Astrocyte of the hippocampus (primary cell): ENCODE data around the gene MTA2.
"Not testable (repeated sequence)": the region's sequence is repeated elsewhere in the genome, so short reads cannot be mapped to it uniquely, and the experiment has no call there.

ENCODE experiments used
- DNase-seq: peaks from one replicate; pipeline ENCODE4 v3.0.0; 2011; ENCODE audit warnings: low read depth, low spot score

MTA2 gene

DNA sequence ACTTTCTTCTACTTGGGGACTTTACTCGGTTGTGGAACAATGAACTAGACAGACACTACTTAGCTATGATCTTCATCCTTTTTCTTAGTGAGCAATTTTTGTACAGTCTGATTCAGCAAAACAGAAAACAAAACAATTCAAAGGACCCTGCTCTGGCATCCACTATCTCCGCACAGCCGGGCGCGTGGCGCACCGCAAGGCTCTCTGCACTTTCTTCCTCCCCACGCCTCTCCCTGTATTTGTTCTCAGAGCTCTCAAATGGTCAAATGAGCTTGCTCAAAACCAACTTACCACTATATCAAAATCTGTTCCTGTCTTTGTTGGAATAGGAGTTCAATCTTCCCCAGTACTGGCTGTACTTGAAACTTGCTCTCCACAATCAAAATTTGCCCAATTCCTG, 35.4 kb downstream of the MTA2 start:
- no peak for DNase-seq

DNA sequence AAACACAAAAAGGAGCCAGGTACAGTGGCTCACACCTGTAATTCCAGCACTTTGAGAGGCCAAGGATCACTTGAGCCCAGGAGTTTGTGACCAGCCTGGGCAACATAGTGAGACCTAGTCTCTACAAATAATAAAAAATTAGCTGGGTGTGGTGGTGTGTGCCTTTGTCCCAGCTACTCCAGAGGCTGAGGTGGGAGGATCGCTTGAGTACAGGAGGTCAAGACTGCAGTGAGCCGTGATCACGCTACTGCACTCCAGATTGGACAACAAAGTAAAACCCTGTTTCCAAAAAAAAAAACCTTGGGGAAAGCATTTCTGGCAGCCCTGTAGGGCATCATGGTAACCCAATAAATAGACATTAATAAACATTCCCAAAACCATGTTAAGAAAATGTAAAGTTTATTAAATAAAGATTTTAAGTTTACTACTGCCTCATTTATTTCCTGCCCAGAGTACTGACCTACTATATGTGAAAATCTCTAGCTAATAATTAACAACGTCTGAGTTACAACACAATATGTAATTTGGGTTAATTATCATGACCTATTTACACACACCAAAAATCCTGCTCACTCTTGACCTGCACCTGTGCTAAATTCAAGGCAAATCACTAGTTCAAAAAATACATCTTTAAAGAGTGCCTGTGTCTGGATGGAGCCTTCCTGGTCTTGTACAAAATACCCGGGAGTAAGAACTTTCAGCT, 36.4 kb downstream of the MTA2 start:
- no peak for DNase-seq

DNA sequence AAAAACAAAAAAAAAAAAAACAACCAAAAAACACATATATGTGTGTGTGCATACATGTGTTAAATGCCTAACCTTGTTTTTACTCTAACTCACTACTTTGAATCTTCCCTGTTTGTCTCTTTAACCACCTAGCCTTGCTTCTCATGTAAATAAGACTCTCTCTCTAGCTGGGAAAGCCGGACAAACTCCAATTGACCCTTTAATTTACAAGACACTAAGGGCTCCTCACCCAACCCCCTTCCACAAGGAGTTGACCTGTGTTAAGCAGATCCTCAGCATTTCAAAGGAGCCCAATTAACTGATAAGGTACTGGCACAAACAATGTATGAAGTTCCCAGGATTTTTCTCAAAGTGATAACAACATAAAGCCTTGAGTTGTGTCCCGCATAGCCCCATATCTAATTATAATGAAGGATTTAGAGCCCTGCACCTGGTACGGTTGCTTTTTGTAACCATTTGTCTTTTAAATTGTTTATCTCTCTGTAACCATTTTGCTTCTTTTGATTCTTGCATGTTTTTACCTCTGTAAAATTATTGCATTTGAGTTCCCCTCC, 39.9 kb downstream of the MTA2 start:
- not testable (repeated sequence) for DNase-seq

DNA sequence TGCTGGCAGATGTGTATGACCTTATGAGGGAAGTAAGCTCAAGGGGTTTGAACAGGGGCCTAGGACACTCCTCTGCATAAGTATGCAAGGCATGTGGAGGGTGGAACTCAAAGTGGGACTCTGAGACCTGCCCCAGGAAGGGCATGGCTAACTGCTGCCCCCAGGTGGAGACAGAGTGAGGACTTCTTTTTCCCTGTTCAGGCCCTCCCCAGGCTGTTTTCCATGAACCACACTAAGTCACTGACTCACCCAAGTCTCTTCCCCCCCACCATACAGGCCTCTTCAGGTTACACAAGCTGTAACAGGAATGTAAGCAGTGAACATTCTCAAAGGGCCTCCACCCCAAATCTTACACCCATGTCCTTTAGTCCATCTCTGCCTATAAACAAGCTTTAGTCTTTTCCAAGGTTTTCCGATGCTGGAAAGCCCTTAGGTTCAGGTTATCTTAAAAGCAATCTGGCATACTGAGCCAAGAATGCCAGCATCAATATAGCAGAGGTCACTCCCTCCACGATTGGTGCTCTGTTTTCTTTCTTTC, 41.0 kb downstream of the MTA2 start:
- DNase-seq: peak; percentile 99

DNA sequence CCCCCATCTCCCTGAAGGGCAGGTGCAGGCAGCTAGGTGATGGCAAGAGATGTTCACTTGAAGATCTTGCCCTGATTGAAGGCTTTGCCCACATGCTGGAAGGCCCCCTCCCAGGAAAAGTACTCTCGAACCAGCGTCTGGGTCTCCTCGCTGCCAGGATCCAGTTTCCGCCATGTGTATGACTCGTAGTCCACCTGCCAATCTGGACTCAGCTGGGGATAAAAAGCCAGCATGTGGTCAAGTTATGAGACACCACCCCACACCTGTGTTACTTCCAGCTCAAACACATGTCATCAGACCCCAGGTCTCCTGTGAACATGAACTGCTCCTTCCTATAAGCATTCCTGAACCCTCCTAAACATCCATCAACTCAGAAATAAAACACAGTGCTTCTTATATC, 42.0 kb downstream of the MTA2 start:
- DNase-seq: not testable (repeated sequence)

DNA sequence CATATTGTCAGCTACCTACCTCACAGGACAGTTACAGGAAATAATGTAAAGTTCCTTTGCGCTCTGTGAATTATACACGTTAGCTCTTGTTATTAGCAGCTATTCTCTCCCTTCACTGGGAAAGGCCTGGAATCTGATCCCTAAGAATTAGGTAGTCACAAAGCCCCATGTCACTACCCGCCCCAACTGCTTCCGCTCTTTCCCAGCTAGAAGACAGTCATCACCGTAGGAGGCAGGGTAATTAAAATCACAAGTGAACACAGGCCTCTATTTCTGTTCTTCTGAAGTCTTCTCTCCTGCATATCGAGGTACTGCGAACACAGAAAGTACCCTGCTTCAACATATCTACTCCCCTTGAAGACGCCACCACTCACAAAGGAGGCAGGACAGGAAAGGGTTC, 42.5 kb downstream of the MTA2 start:
- no peak for DNase-seq

DNA sequence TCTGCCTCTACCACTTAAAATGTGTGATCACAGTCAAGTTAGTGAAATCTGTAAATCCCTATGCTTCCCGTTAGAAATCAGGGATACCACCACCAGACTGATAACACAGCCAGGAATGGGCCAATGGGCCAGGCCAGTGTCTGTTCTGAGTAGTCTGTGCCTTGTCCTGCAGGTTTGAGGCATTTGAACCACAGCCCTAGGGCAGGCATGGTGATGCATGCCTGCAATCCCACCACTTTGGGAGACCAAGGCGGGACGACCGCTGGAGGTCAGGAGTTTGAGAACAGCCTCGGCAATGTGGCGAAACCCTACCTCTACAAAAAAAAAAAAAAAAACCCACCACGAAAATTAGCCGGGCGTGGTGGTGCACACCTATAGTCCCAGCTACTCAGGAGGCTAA, 43.0 kb downstream of the MTA2 start:
- DNase-seq: no peak

DNA sequence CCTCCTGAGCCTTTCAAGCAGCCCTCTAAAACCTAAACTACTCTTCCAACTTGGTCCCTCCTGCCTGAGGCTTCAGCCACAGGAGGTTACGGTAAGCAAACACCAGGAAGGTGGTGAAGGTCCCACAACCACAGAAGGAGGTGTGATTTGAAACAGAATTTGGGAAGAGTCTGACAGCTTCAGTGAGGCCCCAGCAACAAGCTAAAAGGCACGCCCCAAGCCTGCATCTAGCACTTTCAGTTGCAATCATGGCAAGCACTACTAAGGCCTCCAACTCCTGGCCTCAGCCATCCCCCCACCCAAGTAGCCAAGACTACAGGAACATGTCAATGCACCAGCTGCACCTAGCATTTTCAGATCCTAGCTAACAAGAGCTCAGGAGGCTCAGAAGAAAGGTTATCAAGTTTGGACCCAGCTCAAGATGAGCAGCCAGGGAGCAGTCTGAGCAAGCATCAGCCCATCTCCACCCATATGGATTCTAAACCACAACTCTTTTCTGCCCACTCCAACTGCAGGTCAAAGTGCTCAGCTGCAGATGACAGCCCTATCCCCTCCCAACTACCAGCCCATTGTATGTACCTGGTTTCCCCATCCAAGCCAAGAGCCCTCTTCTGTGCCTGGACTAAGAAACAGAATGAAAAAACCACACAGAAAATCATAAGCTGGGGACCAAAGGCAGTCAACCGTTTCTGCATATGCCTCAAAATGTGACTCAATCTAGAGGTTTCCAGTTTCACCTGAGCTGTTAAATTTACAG, 44.6 kb downstream of the MTA2 start:
- DNase-seq: no peak

DNA sequence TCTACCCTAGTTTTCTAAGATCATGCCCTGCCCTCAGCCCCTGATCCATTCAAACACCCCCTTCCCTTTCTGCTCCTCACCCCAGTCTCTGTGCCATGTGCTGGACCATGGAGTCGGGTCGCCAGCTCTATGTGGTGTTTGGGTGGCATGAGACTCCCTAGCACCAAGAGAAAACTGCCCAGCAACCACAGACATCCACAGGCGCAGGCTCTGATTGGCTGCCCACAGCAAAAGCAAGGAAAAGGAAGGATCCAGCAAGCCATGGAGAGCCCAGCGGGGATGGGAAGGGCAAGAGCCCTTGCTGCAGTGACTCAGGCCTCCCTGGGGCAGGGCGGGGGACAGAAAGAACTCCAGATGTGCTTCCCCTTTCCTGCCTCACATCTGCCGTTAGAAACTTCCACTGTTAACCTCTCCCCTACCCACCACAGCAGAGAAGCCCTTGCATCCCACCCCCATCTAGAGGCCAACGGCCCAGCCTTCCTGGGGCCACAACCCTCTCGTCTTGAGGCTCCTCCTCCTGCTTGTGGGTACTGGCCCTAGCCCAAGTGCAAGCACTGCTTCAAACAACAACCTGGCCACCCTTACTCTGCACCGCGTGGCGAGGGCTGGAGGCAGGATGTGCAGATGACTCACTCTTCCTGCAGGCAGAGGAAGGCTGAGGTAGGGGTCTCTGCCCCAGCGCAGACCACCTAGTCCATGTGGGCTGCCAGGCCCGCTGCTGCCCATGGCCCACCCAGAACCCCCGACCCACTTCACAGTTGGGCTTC, 45.4 kb downstream of the MTA2 start:
- DNase-seq: peak; percentile 97

DNA sequence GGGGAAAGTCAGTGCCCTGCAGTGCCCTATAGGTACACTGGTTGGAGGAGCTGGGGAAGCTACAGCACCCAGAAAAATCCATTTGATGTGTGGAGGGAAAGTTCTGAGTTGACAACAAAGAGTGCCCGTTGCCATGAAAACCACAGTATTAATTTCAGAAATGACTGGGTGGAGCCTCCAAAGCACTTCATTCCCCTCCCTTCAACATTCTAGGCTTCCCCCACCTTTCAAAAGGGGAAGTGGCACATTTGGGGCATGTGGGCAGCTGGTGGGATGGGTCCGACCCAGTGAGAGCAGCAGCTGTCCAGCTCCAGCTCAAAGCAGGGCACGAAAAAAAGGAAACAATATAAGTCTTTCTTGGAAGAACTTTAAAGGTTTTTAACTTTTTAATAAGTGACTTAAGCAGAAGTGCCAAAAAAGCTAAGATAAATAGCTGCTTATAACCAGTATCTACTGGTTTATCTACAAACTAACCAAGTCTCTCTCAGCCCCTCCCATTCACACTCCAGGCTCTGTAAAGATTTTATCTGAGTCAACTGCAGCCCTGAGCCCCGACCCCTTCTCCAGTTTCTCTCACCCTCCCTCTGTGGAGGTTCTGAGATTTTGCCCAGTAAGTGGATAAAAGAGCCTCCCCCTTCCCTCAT, 46.1 kb downstream of the MTA2 start:
- no peak for DNase-seq

DNA sequence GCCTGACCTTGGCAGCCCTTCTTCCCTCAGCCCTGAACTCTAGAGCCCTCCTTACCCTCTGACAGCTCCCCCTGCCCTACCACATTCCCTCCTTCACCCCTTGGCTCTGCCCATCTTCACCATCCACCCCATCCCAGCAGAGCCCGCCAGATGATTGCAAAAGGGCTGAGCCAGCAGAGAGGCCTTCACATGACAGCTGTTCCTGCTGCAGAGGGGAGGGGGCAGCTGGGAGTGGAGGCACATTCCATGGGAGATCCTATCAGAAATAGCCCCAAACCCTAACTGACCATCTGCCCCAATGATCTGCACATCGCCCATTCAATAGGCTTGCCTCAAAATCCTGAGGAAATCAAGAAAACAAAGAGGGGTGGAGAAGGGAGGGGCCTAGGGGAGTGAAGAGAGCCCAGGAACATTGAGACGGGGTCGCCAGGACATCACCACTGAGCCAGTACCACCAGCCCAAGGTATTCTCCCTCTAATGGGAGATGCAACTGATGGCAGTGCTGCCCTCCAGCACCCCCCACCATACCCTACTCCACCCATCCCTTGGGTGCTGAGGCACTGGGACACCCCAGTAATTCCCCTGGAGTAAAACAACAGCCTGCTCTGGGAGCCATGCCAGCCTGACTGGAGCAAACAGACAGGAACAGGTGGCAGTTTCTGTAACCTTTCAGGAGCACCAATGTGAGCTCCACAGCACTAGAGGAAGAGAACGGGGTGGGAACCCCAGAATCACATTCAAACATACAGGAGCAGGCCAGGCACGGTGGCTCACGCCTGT, 47.1 kb downstream of the MTA2 start:
- DNase-seq: no peak

DNA sequence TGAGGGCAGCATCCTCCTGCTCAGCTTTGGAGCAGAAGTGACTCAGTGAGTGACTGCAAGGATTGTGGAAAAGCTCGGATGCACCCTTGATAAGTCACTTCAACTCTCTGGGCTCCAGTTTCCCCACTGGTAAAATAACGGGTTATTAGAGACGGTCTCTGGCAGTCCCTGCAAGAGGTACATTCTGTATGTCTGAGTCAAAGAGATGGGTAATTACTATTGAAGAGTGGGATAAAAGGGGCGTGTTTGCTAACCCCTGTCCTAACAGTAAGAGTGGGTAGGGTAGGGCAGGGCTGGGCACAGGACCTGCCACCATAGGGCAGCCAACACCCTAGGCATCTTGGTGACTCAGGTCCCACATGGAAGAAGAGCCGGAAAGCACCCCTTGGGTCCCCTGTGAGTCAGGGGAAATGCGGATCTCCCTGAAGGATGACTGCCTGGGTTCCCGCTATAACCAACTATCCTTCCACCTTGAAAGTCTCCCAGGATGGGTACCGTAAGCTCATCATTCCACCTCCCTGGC, 47.8 kb downstream of the MTA2 start:
- no peak for DNase-seq

DNA sequence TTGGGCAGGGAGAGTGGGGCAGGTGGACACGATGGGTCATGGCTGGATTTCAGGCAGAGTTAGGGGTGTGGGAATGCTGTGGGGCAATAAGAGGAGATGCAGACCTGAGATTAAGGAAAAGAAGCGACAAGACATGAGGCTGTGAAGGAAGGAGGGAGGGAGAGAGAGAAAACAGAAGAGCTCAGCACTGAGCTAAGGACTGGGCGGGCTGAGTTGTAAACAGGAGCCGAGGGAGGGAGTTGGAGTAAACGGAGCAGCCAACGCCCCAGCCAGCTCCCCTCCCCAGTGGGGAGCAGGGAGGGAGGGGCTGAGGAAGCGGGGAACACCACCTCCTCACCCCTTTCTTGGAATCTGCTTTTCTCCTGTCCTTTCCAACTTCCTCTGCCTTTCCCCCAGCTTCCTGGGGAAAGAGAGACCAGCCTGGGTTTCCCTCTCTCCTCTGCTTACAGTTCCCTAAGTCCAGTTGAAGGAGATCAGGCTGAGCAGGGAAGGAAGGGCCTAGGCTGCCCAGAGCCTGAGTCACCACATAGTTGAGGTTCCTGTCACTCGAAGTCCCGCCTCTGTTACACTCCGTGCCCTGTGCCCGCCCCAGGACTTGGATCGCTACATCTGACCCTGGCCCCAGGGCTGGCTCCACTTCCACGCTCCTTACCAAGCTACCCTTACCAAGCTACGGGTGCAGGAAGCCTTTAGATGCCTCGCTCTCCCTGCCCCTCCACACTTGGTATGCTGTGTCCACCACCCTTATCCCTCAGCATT, 48.4 kb downstream of the MTA2 start:
- DNase-seq: peak; percentile 96

DNA sequence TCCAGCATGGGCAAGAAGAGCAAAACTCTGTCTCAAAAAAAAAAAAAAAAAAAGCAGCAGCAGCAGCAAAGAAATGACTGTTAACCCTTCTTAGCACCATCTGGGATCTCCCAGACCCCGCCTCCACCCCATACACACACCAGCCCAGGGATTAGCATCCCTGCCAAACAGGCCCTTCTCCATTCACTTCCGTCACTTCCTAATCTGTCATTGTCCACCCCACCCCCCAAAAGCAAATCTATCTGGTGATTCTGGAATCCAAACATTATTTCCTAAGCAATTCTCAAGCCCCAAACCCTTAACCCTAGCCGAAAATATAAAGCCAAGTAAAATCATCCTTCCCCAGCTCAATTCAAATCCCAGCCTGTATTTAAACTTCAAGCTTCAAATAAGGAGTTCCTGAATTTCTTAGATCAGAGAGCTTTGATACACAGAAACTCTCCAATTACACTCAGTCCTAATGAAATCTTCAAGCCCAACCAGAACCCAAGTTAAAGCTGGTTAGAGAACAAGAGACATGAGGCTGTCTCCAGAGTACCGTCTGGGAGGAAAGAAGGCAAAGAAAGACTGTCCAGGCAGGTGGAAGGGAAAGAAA, 49.1 kb downstream of the MTA2 start:
- DNase-seq: no peak

DNA sequence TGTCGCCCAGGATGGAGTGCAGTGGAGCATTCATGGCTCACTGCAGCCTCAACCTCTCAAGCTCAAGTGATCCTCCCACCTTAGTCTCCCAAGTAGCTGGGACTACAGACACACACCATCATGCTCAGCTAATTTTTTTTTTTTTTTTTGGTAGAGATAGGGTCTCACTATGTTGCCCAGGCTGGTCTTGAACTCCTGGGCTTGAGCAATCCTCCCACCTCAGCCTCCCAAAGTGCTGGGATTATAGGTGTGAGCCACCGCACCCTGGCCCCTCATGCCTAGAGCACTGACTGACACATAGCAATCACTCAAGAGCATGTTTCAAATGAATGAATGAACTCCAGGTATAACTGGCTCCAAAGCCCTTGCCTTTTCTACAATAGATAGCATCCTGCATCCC, 51.2 kb downstream of the MTA2 start:
- not testable (repeated sequence) for DNase-seq

DNA sequence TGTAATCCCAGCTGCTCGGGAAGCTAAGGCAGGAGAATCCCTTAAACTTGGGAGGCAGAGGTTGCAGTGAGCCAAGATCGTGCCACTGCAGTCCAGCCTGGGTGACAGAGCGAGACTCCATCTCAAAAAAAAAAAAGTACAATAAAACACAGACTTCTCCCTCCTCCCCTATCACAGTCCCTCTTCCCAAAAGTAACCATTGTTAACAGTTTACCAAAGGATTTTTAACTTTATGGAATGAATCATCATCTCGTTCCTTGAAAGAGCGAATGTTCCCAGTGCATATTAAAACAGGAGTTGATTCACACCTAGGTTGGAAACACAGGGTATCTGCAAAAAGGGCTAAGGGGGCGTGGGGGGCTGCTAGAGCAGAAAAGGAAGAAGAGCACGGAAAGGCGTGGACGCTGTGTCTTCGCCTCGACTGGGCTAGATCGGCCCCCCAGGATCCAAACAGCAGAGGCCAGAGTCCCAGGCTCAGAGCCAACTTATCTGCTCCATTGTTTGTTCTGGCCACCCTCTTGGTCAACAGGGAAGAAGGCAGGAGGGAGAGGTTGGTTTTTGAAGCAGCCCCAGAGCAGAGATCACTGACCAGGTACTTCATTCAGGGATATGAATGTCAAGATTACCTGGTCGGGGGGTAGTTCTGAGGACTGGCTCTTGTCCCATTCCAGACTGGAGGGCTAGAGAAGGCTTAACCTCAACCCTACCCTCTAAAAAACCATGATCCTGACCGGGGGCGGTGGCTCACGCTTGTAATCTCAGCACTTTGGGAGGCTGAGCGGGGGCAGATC, 52.9 kb downstream of the MTA2 start:
- DNase-seq: peak; percentile 49

DNA sequence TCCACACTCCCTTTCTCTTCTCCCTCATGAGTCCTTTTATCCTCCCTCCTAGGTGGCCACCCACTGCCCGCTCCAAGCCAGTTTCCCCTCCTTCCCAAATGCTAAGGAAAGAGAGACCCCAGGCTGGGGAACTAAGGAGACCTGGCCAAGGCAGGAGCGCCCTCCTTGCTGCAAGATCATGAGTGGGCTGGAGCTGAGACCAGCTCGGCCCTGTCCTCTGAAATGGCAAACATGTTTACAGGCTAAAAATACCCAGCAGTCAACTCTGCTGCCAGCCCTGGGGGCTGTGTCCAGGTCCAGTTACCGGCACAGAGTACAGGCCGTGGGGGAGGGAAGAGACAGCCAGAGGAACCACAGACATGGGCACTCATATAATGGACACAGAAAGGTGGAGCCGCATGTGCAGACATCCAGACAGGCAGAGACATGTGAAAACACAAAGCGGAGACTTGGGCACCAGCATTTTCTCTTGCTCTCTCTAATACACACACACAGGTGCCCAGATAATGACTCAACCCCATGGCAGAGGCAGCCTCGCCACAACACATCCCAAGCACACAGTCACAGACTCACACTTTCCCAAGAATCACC, 53.9 kb downstream of the MTA2 start:
- DNase-seq: peak; percentile 46
